Measurements from ENCODE around the gene TMEM11.

Gene TMEM11

DNA sequence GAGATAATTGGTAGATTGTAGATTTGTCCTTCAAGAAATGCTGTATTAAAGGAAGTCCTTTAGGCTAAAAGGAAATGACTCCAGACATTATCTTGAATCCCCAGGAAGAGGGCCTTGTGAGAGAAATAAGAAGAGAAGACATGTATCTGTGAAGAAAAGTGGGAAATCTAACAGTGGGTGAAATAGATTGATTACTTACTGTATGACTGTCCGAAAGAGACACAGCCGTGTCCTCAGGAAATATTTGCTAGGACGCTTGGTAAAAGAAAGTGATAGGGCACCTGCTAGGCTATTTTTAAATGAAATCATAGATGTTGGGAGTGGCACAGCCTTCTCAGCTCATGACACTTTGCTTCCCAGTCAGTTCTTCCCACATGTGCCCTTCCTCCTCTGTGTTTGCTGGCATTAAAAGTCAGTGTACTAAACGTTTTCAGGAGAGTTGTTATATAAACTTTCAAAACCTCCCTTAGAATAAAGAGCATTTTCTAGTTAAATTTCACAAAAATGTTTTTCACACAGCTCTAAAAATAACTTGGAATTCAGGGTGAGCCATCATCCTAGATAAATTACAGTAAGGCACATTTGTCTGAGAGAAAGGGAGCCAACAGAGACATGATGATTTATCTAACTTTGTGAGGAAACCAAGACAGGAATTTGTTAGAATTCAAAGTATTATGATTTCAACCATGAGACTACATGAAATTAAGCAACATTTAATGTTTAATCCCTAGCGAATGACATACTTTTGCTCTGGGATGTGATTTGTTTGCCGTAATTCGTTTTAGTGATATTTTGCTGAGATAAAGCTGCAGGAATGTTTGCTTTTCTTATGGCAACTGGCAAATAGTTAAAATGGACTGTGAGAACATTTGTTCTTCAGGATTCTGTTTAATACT lies 52.2 kb downstream of the TMEM11 start:
- no peak for DNase-seq (ENCODE audit: low spot score)

- no peak for DNase-seq (ENCODE audit: low spot score)
Measured at GRCh38 chr17:21160401-21160800, 53.6 kb downstream of the TMEM11 start.

DNA sequence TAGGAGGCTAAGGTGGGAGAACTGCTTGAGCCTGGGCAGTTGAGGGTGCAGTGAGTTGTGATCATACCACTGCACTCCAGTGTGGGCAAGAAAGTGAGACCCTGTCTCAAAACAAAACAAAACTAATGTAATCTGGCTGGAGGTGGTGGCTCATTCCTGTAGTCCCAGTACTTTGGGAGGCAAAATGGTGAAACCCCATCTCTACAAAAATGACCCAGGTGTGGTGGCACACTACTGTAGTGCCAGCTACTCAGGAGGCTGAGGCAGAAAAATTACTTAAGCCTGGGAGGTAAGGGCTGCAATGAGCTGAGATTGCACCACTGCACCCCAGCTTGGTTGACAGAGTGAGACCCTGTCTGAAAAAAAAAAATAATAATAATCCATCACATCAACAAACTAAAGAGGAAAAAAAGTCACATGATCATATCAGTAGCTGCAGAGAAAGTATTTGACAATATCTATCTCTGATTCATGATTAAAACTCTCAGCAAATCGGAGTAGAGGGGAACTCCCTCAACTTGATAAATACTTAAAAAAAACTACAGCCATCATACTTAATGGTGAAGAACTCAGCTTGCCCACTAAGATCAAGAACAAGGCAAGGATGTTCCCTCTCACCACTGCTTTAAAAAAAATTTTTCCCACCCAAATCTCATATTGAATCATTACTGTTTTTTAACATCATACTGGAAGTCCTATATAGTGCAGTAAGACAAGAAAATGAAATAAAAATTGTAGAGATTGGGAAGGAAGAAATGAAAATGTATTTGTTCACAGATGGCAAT lies 56.2 kb downstream of the TMEM11 start:
- DNase-seq (ENCODE audit: low spot score) = no peak

GRCh38 chr17:21152731-21153130 lies 61.2 kb downstream of the TMEM11 start:
- no peak for DNase-seq (ENCODE audit: low spot score)

DNA sequence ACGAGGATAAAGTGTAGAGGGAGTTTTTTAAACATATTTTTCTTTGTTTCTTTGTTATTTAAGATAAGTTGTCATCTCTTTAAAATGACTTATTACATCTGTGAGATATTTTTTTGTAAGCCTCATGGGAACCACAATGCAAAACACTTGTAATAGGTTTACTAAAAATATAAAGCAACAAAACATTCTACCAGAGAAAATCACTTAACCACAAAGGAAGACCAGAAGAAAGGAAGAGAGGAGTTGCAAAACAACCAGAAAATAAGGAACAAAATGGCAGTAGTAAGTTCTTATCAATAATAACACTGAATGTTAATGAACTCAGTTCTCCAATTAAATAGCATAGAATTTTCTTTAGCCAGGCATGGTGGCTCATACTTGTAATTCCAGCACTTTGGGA lies 64.3 kb downstream of the TMEM11 start:
- no peak for DNase-seq (ENCODE audit: low spot score)

Data from ecto neural progenitor cell (in vitro differentiated cells).